ENCODE results near the gene S1PR1. TPM values are rescaled to one million over a fixed set of nuclear protein-coding genes. Genes with fewer than 3 reads are reported as not detected.

Gene S1PR1
- total RNA-seq, 4 donors from 2014 or later, result 11.4 to 50.6 (median 26.0) TPM

DNA sequence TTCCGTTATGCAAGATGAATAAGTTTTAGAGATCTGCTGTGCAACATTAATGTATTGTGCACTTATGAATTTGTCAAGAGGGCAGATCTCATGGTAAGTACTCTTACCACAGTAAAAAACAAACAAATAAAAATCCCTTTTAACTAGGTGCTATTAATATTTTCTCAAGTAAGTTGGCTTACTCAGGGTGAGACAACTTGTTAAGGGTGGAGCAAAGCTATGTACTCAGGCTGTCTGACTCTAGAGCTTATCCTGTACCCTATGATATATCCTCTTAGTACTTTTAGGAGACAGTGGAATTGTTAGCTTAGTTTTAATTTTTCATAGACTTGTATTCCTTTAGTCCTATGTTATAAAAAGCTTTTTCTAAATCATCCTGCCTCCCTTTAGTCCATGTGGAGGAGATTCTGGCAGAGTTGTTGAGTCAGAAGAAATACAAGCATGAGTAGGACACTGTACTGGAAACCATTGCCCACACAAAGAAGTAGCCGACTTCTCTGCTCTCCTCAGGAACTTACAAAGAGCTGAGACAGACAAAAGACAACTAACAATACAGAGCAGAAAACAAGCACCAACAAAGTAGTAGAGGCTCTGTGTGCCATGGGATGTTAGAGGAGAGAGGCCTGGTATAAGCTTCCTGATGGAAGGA lies 49.2 kb downstream of the S1PR1 start:
- Histone ChIP-seq H3K9me3 (no peaks in the 10 kb centered on the region), H3K4me3 (no peak overlapping the region), H3K27me3 (no peaks in the 10 kb centered on the region), H3K4me1 (peaks cover 3% of the 10 kb centered on the region), H3K36me3 (no peaks in the 10 kb centered on the region), H3K27ac (no peak overlapping the region)
- no peak for DNase-seq (ENCODE audit: low spot score in 2 of 2)
- 84% methylated on average over 2 of the region's 2 CpGs for WGBS
- no peak for TF ChIP-seq POLR2A (IDR thresholded peaks at IDR 0.05)
- no peak for TF ChIP-seq POLR2AphosphoS5 (IDR thresholded peaks at IDR 0.05)
- TF ChIP-seq EP300 (IDR thresholded peaks at IDR 0.05), result no peak

DNA sequence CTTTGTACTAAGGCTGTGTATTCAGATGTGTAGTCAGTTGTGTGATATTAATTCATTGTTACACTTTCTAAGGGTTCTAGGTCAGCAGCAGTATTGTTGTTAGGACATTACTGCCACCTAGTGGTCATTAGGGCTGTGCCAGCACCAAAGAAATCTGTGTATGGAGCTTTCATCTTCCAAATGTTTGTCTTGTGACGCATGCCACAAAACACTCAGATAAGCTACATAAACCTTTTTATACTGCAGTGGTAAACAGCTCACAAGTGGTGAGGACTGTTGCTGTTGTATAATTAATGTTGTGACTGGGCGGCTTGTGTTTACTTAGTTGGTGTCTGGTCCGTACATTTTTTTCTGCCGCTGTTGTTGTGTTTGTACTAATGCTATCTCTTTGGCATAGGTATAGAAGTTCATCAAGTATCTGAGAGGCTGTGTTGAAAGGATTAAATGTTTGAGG lies 51.7 kb downstream of the S1PR1 start:
- Histone ChIP-seq H3K4me1 (peaks cover 6% of the 10 kb centered on the region), H3K36me3 (no peaks in the 10 kb centered on the region), H3K27me3 (no peaks in the 10 kb centered on the region), H3K9me3 (no peaks in the 10 kb centered on the region), H3K4me3 (no peak overlapping the region), H3K27ac (no peak overlapping the region)
- no peak for TF ChIP-seq POLR2AphosphoS5 (IDR thresholded peaks at IDR 0.05)
- no peak for TF ChIP-seq POLR2A (IDR thresholded peaks at IDR 0.05)
- peak; percentile 80 to 88 for TF ChIP-seq CTCF (IDR thresholded peaks at IDR 0.05)
- no peak for TF ChIP-seq EP300 (IDR thresholded peaks at IDR 0.05)
- peak in 1 of 2 donors; percentile 67 for DNase-seq (ENCODE audit: low spot score in 2 of 2)
- WGBS, result 47% methylated on average over 4 of the region's 4 CpGs

- Histone ChIP-seq H3K36me3 (no peaks in the 10 kb centered on the region), H3K4me3 (no peak overlapping the region), H3K9me3 (no peaks in the 10 kb centered on the region), H3K27me3 (no peaks in the 10 kb centered on the region), H3K27ac (no peak overlapping the region), H3K4me1 (peaks cover 6% of the 10 kb centered on the region)
- no peak for TF ChIP-seq POLR2A (IDR thresholded peaks at IDR 0.05)
- no peak for TF ChIP-seq POLR2AphosphoS5 (IDR thresholded peaks at IDR 0.05)
- no peak for TF ChIP-seq CTCF (IDR thresholded peaks at IDR 0.05)
- TF ChIP-seq EP300 (IDR thresholded peaks at IDR 0.05), result no peak
- no peak for DNase-seq (ENCODE audit: low spot score in 2 of 2)
- 63% methylated on average over 6 of the region's 6 CpGs for WGBS
Observed at GRCh38 chr1:101290119-101290921, 53.5 kb downstream of the S1PR1 start.

Other genes with a start within 250 kb of the S1PR1 start
- 10 to 100 TPM; 15.8 to 29.8 (median 24.3) TPM for gene DPH5, start 211.2 kb upstream of the S1PR1 start, total RNA-seq

Data from suprapubic skin (tissue), 4 donors.